IMR-90 (cell line): ENCODE measurements around the gene PMPCA.

Experiments
- CEBPB ChIP-seq: IDR thresholded peaks from 2 replicates; pipeline ENCODE4 v1.6.1; 2012; ENCODE audit warnings: low read depth, low read length, improper control_type of control experiment
- CHD1 ChIP-seq: IDR thresholded peaks from 2 replicates; pipeline ENCODE4 v1.6.1; 2012; ENCODE audit warnings: low read depth, low read length, improper control_type of control experiment
- FOS ChIP-seq: fragments of 150-350 bp; IDR thresholded peaks from 2 replicates; pipeline ENCODE4 v1.6.1; 2016; ENCODE audit warnings: low read depth, low read length
- MAFK ChIP-seq: IDR thresholded peaks from 2 replicates; pipeline ENCODE4 v1.6.1; 2012; ENCODE audit warnings: low read depth, low read length, improper control_type of control experiment
- MAZ ChIP-seq: IDR thresholded peaks from 2 replicates; pipeline ENCODE4 v1.6.1; 2012; ENCODE audit warnings: low read depth, mild to moderate bottlenecking, low read length, improper control_type of control experiment, moderate library complexity, borderline replicate concordance
- MXI1 ChIP-seq: IDR thresholded peaks from 2 replicates; pipeline ENCODE4 v1.6.1; 2012; ENCODE audit warnings: low read depth, mild to moderate bottlenecking, low read length, moderate library complexity, borderline replicate concordance
- NFE2L2 ChIP-seq: fragments of 150-350 bp; IDR thresholded peaks from 2 replicates; pipeline ENCODE4 v1.6.1; 2016; ENCODE audit warnings: low read depth, mild to moderate bottlenecking, low read length
- POLR2A ChIP-seq: IDR thresholded peaks from 2 replicates; pipeline ENCODE4 v1.6.1; 2012; ENCODE audit warnings: mild to moderate bottlenecking, low read depth, low read length
- RAD21 ChIP-seq: IDR thresholded peaks from 2 replicates; pipeline ENCODE4 v1.6.1; 2012; ENCODE audit warnings: low read length, improper control_type of control experiment
- RCOR1 ChIP-seq: IDR thresholded peaks from 2 replicates; pipeline ENCODE4 v1.6.1; 2012; ENCODE audit warnings: mild to moderate bottlenecking, low read length, improper control_type of control experiment; ENCODE audit not compliant: insufficient replicate concordance
- RFX5 ChIP-seq: IDR thresholded peaks from 2 replicates; pipeline ENCODE4 v1.8.0; 2012; ENCODE audit warnings: low read depth, mild to moderate bottlenecking, low read length, moderate library complexity
- SMC3 ChIP-seq: fragments of 150-350 bp; IDR thresholded peaks from 2 replicates; pipeline ENCODE4 v1.6.1; 2016; ENCODE audit warnings: low read depth, mild to moderate bottlenecking, antibody characterized with exemption, low read length, moderate library complexity
- TF ChIP-seq, protein P1 (sequence below): conservative IDR thresholded peaks from 2 replicates; pipeline ENCODE4 v1.5.1; 2012; ENCODE audit warnings: mild to moderate bottlenecking, low read depth, low read length, improper control_type of control experiment
- TF ChIP-seq, protein P2 (sequence below): fragments of 150-350 bp; IDR thresholded peaks from 2 replicates; pipeline ENCODE4 v1.6.1; 2017; ENCODE audit warnings: mild to moderate bottlenecking, antibody characterized with exemption, low read length, low read depth

DNA sequence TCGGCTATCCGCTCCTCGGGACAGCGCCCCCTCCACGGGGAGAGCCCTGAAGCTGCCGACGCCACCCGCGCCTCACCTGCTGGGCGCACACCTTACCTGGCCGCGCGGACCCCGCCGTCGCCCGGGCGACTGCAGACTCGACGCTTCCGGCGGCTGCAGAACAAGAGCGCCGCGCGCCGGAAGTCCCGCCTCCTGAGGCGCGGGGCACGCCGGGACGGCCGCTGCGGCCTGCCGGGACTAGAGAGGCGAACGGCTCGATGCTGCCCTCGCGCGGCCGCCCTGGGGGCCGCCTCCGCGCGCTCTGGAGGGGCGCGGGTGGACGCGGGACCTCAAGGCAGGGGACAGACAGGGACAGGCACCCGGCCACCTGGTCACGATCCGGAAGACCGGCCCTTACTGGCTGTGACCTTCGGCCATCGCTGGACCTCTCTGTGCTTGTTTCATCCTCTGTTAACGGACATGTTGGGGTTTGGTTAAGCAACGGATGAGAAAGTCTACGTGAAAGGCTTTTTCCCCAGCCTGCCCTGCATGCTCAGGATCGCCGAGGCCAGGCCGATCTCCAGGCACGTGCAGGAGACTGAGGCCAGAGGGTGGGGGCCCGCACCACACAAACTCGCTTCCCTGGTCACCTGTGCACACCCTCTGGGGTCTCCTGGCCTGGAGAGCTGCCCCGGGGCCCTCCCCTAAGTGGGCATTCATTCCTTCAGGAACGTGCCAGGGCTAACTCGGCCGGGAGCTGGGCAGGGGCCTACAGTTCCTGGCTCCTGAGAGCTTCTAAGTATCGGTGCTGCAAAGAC is 10.2 kb upstream of the PMPCA start, which contains the start of gene SNAPC4:
- TF ChIP-seq, protein P1, sequence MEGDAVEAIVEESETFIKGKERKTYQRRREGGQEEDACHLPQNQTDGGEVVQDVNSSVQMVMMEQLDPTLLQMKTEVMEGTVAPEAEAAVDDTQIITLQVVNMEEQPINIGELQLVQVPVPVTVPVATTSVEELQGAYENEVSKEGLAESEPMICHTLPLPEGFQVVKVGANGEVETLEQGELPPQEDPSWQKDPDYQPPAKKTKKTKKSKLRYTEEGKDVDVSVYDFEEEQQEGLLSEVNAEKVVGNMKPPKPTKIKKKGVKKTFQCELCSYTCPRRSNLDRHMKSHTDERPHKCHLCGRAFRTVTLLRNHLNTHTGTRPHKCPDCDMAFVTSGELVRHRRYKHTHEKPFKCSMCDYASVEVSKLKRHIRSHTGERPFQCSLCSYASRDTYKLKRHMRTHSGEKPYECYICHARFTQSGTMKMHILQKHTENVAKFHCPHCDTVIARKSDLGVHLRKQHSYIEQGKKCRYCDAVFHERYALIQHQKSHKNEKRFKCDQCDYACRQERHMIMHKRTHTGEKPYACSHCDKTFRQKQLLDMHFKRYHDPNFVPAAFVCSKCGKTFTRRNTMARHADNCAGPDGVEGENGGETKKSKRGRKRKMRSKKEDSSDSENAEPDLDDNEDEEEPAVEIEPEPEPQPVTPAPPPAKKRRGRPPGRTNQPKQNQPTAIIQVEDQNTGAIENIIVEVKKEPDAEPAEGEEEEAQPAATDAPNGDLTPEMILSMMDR: peak; percentile 94
- TF ChIP-seq, protein P2, sequence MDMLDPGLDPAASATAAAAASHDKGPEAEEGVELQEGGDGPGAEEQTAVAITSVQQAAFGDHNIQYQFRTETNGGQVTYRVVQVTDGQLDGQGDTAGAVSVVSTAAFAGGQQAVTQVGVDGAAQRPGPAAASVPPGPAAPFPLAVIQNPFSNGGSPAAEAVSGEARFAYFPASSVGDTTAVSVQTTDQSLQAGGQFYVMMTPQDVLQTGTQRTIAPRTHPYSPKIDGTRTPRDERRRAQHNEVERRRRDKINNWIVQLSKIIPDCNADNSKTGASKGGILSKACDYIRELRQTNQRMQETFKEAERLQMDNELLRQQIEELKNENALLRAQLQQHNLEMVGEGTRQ: no peak
- TF ChIP-seq MAFK (no peak), NFE2L2 (no peak), POLR2A (peak; percentile 71), MAZ (peak; percentile 52; the same call in 1 of the 2 replicates), RAD21 (peak; percentile 78), CHD1 (no peak), RFX5 (no peak), MXI1 (no peak; the same call in 1 of the 2 replicates), RCOR1 (no peak), SMC3 (peak; percentile 66), FOS (no peak), CEBPB (no peak)
